ENCODE measurements around the gene FILIP1.
"Not testable (repeated sequence)": the region's sequence is repeated elsewhere in the genome, so short reads cannot be mapped to it uniquely, and the experiment has no call there.

- TF ChIP-seq, protein P1, sequence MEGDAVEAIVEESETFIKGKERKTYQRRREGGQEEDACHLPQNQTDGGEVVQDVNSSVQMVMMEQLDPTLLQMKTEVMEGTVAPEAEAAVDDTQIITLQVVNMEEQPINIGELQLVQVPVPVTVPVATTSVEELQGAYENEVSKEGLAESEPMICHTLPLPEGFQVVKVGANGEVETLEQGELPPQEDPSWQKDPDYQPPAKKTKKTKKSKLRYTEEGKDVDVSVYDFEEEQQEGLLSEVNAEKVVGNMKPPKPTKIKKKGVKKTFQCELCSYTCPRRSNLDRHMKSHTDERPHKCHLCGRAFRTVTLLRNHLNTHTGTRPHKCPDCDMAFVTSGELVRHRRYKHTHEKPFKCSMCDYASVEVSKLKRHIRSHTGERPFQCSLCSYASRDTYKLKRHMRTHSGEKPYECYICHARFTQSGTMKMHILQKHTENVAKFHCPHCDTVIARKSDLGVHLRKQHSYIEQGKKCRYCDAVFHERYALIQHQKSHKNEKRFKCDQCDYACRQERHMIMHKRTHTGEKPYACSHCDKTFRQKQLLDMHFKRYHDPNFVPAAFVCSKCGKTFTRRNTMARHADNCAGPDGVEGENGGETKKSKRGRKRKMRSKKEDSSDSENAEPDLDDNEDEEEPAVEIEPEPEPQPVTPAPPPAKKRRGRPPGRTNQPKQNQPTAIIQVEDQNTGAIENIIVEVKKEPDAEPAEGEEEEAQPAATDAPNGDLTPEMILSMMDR (IDR thresholded peaks at IDR 0.05), result not testable (repeated sequence)
- not testable (repeated sequence) for TF ChIP-seq POLR2A (IDR thresholded peaks at IDR 0.05)
Observed at GRCh38 chr6:75441479-75441878, 52.1 kb downstream of the FILIP1 start.
